ENCODE results near the gene ZP1. TPM values are rescaled to one million over a fixed set of nuclear protein-coding genes. Genes with fewer than 3 reads are reported as not detected.

The ZP1 gene
- total RNA-seq, 2 experiments from 2014 or later, result not detected

- Histone ChIP-seq H3K36me3 (ENCODE audit: insufficient read depth, low read length) (peaks cover 44% of the 10 kb centered on the region), H3K4me3 (ENCODE audit: low read depth, low read length, poor library complexity, severe bottlenecking) (peak within 1 kb of the TSS; percentile 70), H4K20me1 (ENCODE audit: insufficient read depth, low read length) (no peaks in the 10 kb centered on the region), H3K4me1 (ENCODE audit: insufficient read depth, low read length, poor library complexity, severe bottlenecking) (peaks cover 31% of the 10 kb centered on the region), H3K27ac (ENCODE audit: low read depth, low read length, poor library complexity, severe bottlenecking) (no peak within 1 kb of the TSS), H2AFZ (ENCODE audit: low read length) (peak within 1 kb of the TSS; percentile 53; the same call in 1 of the 2 replicates), H3K9me2 (ENCODE audit: insufficient read depth, low read length) (no peaks in the 10 kb centered on the region), H3K79me2 (ENCODE audit: insufficient read depth, low read depth, low read length) (peaks cover 5% of the 10 kb centered on the region; the same call in 1 of the 2 replicates), H3K9me3 (ENCODE audit: low read length) (no peaks in the 10 kb centered on the region), H3K4me2 (ENCODE audit: low read length) (peak within 1 kb of the TSS; percentile 56)
- intact Hi-C loops (cut with micrococcal nuclease; ENCODE audit: unreplicated experiment), result no loop called here
- POLR2A ChIA-PET, result interaction anchor here (0.6 to 1.8 kb wide), 3 partner anchors 9 to 262 kb away, joined by 3 to 8 read pairs (median 3); no protein-coding TSS in a partner anchor
- CTCF ChIA-PET (ENCODE audit: unreplicated experiment), result interaction anchor here (0.6 kb wide), 1 partner anchor 25 kb away, joined by 5 read pairs; no protein-coding TSS in a partner anchor
- DNase-seq (ENCODE audit: low spot score), result peak; percentile 35
- no TSS peak for BruUV-seq (replicated peaks)
- TF ChIP-seq, protein P1, sequence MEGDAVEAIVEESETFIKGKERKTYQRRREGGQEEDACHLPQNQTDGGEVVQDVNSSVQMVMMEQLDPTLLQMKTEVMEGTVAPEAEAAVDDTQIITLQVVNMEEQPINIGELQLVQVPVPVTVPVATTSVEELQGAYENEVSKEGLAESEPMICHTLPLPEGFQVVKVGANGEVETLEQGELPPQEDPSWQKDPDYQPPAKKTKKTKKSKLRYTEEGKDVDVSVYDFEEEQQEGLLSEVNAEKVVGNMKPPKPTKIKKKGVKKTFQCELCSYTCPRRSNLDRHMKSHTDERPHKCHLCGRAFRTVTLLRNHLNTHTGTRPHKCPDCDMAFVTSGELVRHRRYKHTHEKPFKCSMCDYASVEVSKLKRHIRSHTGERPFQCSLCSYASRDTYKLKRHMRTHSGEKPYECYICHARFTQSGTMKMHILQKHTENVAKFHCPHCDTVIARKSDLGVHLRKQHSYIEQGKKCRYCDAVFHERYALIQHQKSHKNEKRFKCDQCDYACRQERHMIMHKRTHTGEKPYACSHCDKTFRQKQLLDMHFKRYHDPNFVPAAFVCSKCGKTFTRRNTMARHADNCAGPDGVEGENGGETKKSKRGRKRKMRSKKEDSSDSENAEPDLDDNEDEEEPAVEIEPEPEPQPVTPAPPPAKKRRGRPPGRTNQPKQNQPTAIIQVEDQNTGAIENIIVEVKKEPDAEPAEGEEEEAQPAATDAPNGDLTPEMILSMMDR (conservative IDR thresholded peaks at IDR 0.05; ENCODE audit: low read length), result no peak
- no peak for TF ChIP-seq EZH2phosphoT487 (IDR thresholded peaks at IDR 0.05; ENCODE audit: borderline replicate concordance, low read depth, low read length)
Measured at GRCh38 chr11:60924110-60924905, 57.0 kb downstream of the ZP1 start, which contains the start of gene TMEM132A. TSS of gene TMEM132A (plus strand) at chr11:60924460. CDS start at chr11:60924634, 174 bp downstream.

Other genes starting within 250 kb of the ZP1 start
- not detected in 2 replicates for gene MS4A8, start 167.9 kb upstream of the ZP1 start, total RNA-seq (2014; rRNA removed; shearing (Covaris generic))
- not detected in 2 replicates for gene MS4A8, start 167.9 kb upstream of the ZP1 start, total RNA-seq (2022)
- not detected in 2 replicates for gene MS4A18, start 142.8 kb upstream of the ZP1 start, total RNA-seq (2014; rRNA removed; shearing (Covaris generic))
- gene MS4A18, start 142.8 kb upstream of the ZP1 start, total RNA-seq (2022), result not detected in 2 replicates
- not detected in 2 replicates for gene MS4A15, start 110.7 kb upstream of the ZP1 start, total RNA-seq (2014; rRNA removed; shearing (Covaris generic))
- gene MS4A15, start 110.7 kb upstream of the ZP1 start, total RNA-seq (2022), result not detected in 2 replicates
- gene MS4A10, start 82.2 kb upstream of the ZP1 start, total RNA-seq (2014; rRNA removed; shearing (Covaris generic)), result not detected in 2 replicates
- not detected in 2 replicates for gene MS4A10, start 82.2 kb upstream of the ZP1 start, total RNA-seq (2022)
- gene CCDC86, start 25.4 kb upstream of the ZP1 start, total RNA-seq (2014; rRNA removed; shearing (Covaris generic)), result 21.3 and 21.7 TPM in 2 replicates
- 17.7 and 24.7 TPM in 2 replicates for gene CCDC86, start 25.4 kb upstream of the ZP1 start, total RNA-seq (2022)
- 0.19 TPM in 1 of 2 replicates, not detected in the other for gene PTGDR2, start 11.6 kb upstream of the ZP1 start, total RNA-seq (2014; rRNA removed; shearing (Covaris generic))
- gene PTGDR2, start 11.6 kb upstream of the ZP1 start, total RNA-seq (2022), result not detected in 2 replicates
- 95.2 and 120 TPM in 2 replicates for gene PRPF19, start 39.0 kb downstream of the ZP1 start, total RNA-seq (2014; rRNA removed; shearing (Covaris generic))
- gene PRPF19, start 39.0 kb downstream of the ZP1 start, total RNA-seq (2022), result 135 and 153 TPM in 2 replicates
- 57.0 and 62.4 TPM in 2 replicates for gene TMEM109, start 46.6 kb downstream of the ZP1 start, total RNA-seq (2014; rRNA removed; shearing (Covaris generic))
- gene TMEM109, start 46.6 kb downstream of the ZP1 start, total RNA-seq (2022), result 67.8 and 68.6 TPM in 2 replicates
- 5.0 and 8.9 TPM in 2 replicates for gene TMEM132A, start 56.9 kb downstream of the ZP1 start, total RNA-seq (2014; rRNA removed; shearing (Covaris generic))
- gene TMEM132A, start 56.9 kb downstream of the ZP1 start, total RNA-seq (2022), result 5.5 and 7.5 TPM in 2 replicates
- 7.2 and 12.6 TPM in 2 replicates for gene SLC15A3, start 84.6 kb downstream of the ZP1 start, total RNA-seq (2014; rRNA removed; shearing (Covaris generic))
- gene SLC15A3, start 84.6 kb downstream of the ZP1 start, total RNA-seq (2022), result 41.4 and 43.9 TPM in 2 replicates
- gene CD6, start 104.1 kb downstream of the ZP1 start, total RNA-seq (2014; rRNA removed; shearing (Covaris generic)), result not detected in 2 replicates
- gene CD6, start 104.1 kb downstream of the ZP1 start, total RNA-seq (2022), result not detected in 2 replicates
- gene CD5, start 234.9 kb downstream of the ZP1 start, total RNA-seq (2014; rRNA removed; shearing (Covaris generic)), result not detected in 2 replicates
- not detected in 2 replicates for gene CD5, start 234.9 kb downstream of the ZP1 start, total RNA-seq (2022)

Measured in OCI-LY7 (cell line).